Upper lobe of left lung (tissue), 6 donors: Measurements from ENCODE around the gene RHOH. TPM values are rescaled to one million over a fixed set of nuclear protein-coding genes. Genes with fewer than 3 reads are reported as not detected.

Source experiments
- ATAC-seq, 2 donors: fragments of 200-7000 bp; cut with Tn5 transposase; one replicate each; pipeline ENCODE4 v1.9.1; 2022; ENCODE audit warnings: mild to moderate bottlenecking in 2 of 2, moderate library complexity in 2 of 2; ENCODE audit not compliant: low FRiP score in 2 of 2
- DNase-seq, 2 donors: peaks; one replicate each; pipeline ENCODE4 v3.0.0-alpha.2; 2019 to 2020
- H3K27ac ChIP-seq, 4 donors: fragments of 200-600 bp; sonication (generic); one replicate each; pipeline ENCODE4 v1.5.1; 2016 to 2019
- H3K27me3 ChIP-seq, 4 donors: fragments of 200-600 bp; sonication (generic); one replicate each; pipeline ENCODE4 v1.5.1; 2017 to 2019
- H3K36me3 ChIP-seq, 4 donors: fragments of 200-600 bp; sonication (generic); one replicate each; pipeline ENCODE4 v1.5.1; 2016 to 2019
- H3K4me1 ChIP-seq, 4 donors: fragments of 200-600 bp; sonication (generic); one replicate each; pipeline ENCODE4 v1.5.1; 2018 to 2019
- H3K4me3 ChIP-seq, 4 donors: fragments of 200-600 bp; sonication (generic); one replicate each; pipeline ENCODE4 v1.5.1; 2017 to 2019; ENCODE audit warnings: mild to moderate bottlenecking in 2 of 4, moderate library complexity in 1 of 4
- H3K9me3 ChIP-seq, 4 donors: fragments of 200-600 bp; sonication (generic); one replicate each; pipeline ENCODE4 v1.5.1; 2018 to 2019
- CTCF ChIP-seq, 6 experiments: fragments of 450-650 bp in 4 of 6; fragments of 200-600 bp in 2 of 6; sonication (generic) in 2 of 6; IDR thresholded peaks; one replicate each; pipeline ENCODE4 v1.5.1; 2016 to 2019; ENCODE audit warnings: antibody characterized with exemption in 6 of 6
- EP300 ChIP-seq, 4 donors: sonication (generic); formaldehyde crosslinking; IDR thresholded peaks; one replicate each; pipeline ENCODE4 v1.5.1; 2017; ENCODE audit warnings: antibody characterized with exemption in 4 of 4, control low read depth in 2 of 4
- POLR2A ChIP-seq, 4 donors: fragments of 450-650 bp; IDR thresholded peaks; one replicate each; pipeline ENCODE4 v1.5.1; 2016 to 2017; ENCODE audit warnings: antibody characterized with exemption in 4 of 4, mild to moderate bottlenecking in 2 of 4
- POLR2AphosphoS5 ChIP-seq, 2 donors: sonication (generic); formaldehyde crosslinking; IDR thresholded peaks; one replicate each; pipeline ENCODE4 v1.5.1; 2017; ENCODE audit warnings: antibody characterized with exemption in 2 of 2
- WGBS, 2 donors: methylation state at CpG; one replicate each; pipeline ENCODE4 v1.1.5; 2017 to 2018; 5-methylcytosine and 5-hydroxymethylcytosine counted together
- total RNA-seq, 6 donors: library from RNA; depleted of rRNA in 4 of 6; stranded (reverse); fragments of >200 nt in 4 of 6; gene quantifications; one replicate each; pipeline versions ENCODE4 v1.1.0 to v1.2.1, GENCODE V29; 2016 to 2021
- donor health status: DM: no; HTN: no; CAD: no; lungs with moderate emphysema.
- donor health status: DM: no; HTN: yes; CAD: no; lungs with severe emphysema.

The RHOH gene
- total RNA-seq, 6 donors from 2014 or later, result 5.5 to 19.9 (median 8.4) TPM

- Histone ChIP-seq H3K4me1 (no peaks in the 10 kb centered on the region), H3K27me3 (no peaks in the 10 kb centered on the region), H3K9me3 (no peaks in the 10 kb centered on the region), H3K36me3 (no peaks in the 10 kb centered on the region), H3K4me3 (no peak overlapping the region), H3K27ac (no peak overlapping the region)
- DNase-seq (no peak), ATAC-seq (no peak)
- TF ChIP-seq EP300 (IDR thresholded peaks at IDR 0.05), result no peak
- TF ChIP-seq POLR2A (IDR thresholded peaks at IDR 0.05), result no peak
- no peak for TF ChIP-seq POLR2AphosphoS5 (IDR thresholded peaks at IDR 0.05)
- TF ChIP-seq CTCF (IDR thresholded peaks at IDR 0.05), result no peak
- WGBS, 2 donors, result 96 to 97% methylated on average over 9 of the region's 9 CpGs
Observed at GRCh38 chr4:40160258-40160657, 36.6 kb upstream of the RHOH start.

- no peaks in the 10 kb centered on the region for H3K36me3 ChIP-seq
- H3K27me3 ChIP-seq, result no peaks in the 10 kb centered on the region
- H3K9me3 ChIP-seq, result peaks cover 0 to 3% (median 0%) of the 10 kb centered on the region in 4 donors
- no peaks in the 10 kb centered on the region for H3K4me1 ChIP-seq
- no peak overlapping the region for H3K27ac ChIP-seq
- no peak for DNase-seq
- ATAC-seq, result no peak
- TF ChIP-seq POLR2AphosphoS5 (IDR thresholded peaks at IDR 0.05) (no peak), EP300 (IDR thresholded peaks at IDR 0.05) (no peak), POLR2A (IDR thresholded peaks at IDR 0.05) (no peak), CTCF (IDR thresholded peaks at IDR 0.05) (no peak)
- WGBS, 2 donors, result 89 to 90% methylated on average over 3 of the region's 3 CpGs
- H3K4me3 ChIP-seq, result no peak overlapping the region
Observed at GRCh38 chr4:40164459-40164858, 32.4 kb upstream of the RHOH start.

GRCh38 chr4:40165916-40166315, 30.9 kb upstream of the RHOH start:
- H3K4me1 ChIP-seq, result no peaks in the 10 kb centered on the region
- no peak overlapping the region for H3K27ac ChIP-seq
- ATAC-seq (no peak), DNase-seq (no peak)
- no peak overlapping the region for H3K4me3 ChIP-seq
- no peaks in the 10 kb centered on the region for H3K36me3 ChIP-seq
- WGBS, 2 donors, result 96 to 97% methylated on average over 1 of the region's 1 CpG
- TF ChIP-seq CTCF (IDR thresholded peaks at IDR 0.05), result no peak
- no peak for TF ChIP-seq EP300 (IDR thresholded peaks at IDR 0.05)
- no peak for TF ChIP-seq POLR2A (IDR thresholded peaks at IDR 0.05)
- TF ChIP-seq POLR2AphosphoS5 (IDR thresholded peaks at IDR 0.05), result no peak
- H3K27me3 ChIP-seq, result no peaks in the 10 kb centered on the region
- H3K9me3 ChIP-seq, result peaks cover 0 to 3% (median 0%) of the 10 kb centered on the region in 4 donors

- Histone ChIP-seq H3K4me1 (no peaks in the 10 kb centered on the region), H3K27me3 (no peaks in the 10 kb centered on the region), H3K4me3 (no peak overlapping the region), H3K9me3 (peaks cover 0 to 3% (median 0%) of the 10 kb centered on the region in 4 donors), H3K36me3 (no peaks in the 10 kb centered on the region), H3K27ac (no peak overlapping the region)
- DNase-seq, result no peak
- no peak for ATAC-seq
- no peak for TF ChIP-seq POLR2AphosphoS5 (IDR thresholded peaks at IDR 0.05)
- TF ChIP-seq CTCF (IDR thresholded peaks at IDR 0.05), result no peak
- no peak for TF ChIP-seq EP300 (IDR thresholded peaks at IDR 0.05)
- TF ChIP-seq POLR2A (IDR thresholded peaks at IDR 0.05), result no peak
Observed at GRCh38 chr4:40168070-40168469, 28.8 kb upstream of the RHOH start.

- Histone ChIP-seq H3K27ac (no peak overlapping the region), H3K9me3 (peaks cover 0 to 3% (median 0%) of the 10 kb centered on the region in 4 donors), H3K4me1 (no peaks in the 10 kb centered on the region), H3K27me3 (no peaks in the 10 kb centered on the region), H3K36me3 (no peaks in the 10 kb centered on the region), H3K4me3 (no peak overlapping the region)
- DNase-seq (no peak), ATAC-seq (no peak)
- TF ChIP-seq EP300 (IDR thresholded peaks at IDR 0.05), result no peak
- no peak for TF ChIP-seq POLR2AphosphoS5 (IDR thresholded peaks at IDR 0.05)
- no peak for TF ChIP-seq CTCF (IDR thresholded peaks at IDR 0.05)
Observed at GRCh38 chr4:40170588-40170987, 26.2 kb upstream of the RHOH start.
